DND-41 (cell line): ENCODE measurements around the gene ZNF688.

ENCODE experiments used
- CTCF ChIP-seq: IDR thresholded peaks from 2 replicates; pipeline ENCODE4 v1.5.1; 2012; ENCODE audit warnings: borderline replicate concordance, low read length, moderate library complexity, mild to moderate bottlenecking; ENCODE audit not compliant: poor library complexity, severe bottlenecking; ENCODE audit errors: extremely low read depth
- EZH2 ChIP-seq: IDR thresholded peaks from 3 replicates; pipeline ENCODE4 v1.6.1; 2012; ENCODE audit warnings: borderline replicate concordance, low read depth, mild to moderate bottlenecking, moderate library complexity, low read length, inconsistent platforms; ENCODE audit not compliant: severe bottlenecking

- TF ChIP-seq CTCF (no peak), EZH2 (no peak)
Observed at GRCh38 chr16:30551781-30552180, 19.7 kb downstream of the ZNF688 start.
